Fibroblast of lung (primary cell): ENCODE results near the gene PGM3. TPM values are rescaled to one million over a fixed set of nuclear protein-coding genes. Genes with fewer than 3 reads are reported as not detected.
"Not testable (repeated sequence)": the region's sequence is repeated elsewhere in the genome, so short reads cannot be mapped to it uniquely, and the experiment has no call there.

Experiments used
- DNase-seq, 2 donors: peaks; one replicate each; pipeline versions ENCODE4 v3.0.0 to v3.0.0-alpha.2; 2010; ENCODE audit warnings: low read depth in 2 of 2
- H2AFZ ChIP-seq: 2 replicates; pipeline ENCODE4 v1.5.1; 2012; ENCODE audit warnings: low read length, control low read depth, inconsistent platforms
- H3K27ac ChIP-seq: 2 replicates; pipeline ENCODE4 v1.5.1; 2011; ENCODE audit warnings: low read length, control low read depth; ENCODE audit not compliant: insufficient read depth
- H3K27me3 ChIP-seq: 2 replicates; pipeline ENCODE4 v1.5.1; 2011; ENCODE audit warnings: mild to moderate bottlenecking, low read length; ENCODE audit not compliant: control insufficient read depth, insufficient read depth
- H3K36me3 ChIP-seq: 2 replicates; pipeline ENCODE4 v1.5.1; 2011; ENCODE audit warnings: low read length; ENCODE audit not compliant: control insufficient read depth, insufficient read depth
- H3K4me1 ChIP-seq: 2 replicates; pipeline ENCODE4 v1.5.1; 2011; ENCODE audit warnings: low read length; ENCODE audit not compliant: control insufficient read depth, insufficient read depth; ENCODE audit errors: extremely low read depth
- H3K4me2 ChIP-seq: 2 replicates; pipeline ENCODE4 v1.5.1; 2011; ENCODE audit warnings: low read length, control low read depth; ENCODE audit not compliant: insufficient read depth; ENCODE audit errors: extremely low read depth
- H3K4me3 ChIP-seq, 4 experiments: fragments of 200-600 bp in 1 of 4; sonication (generic) in 1 of 4; replicated peaks in 1 of 4; 2 replicates each; pipeline ENCODE4 v1.5.1; 2011 to 2016; ENCODE audit warnings: low read length in 4 of 4, low read depth in 3 of 4, mild to moderate bottlenecking in 3 of 4, control low read depth in 2 of 4, inconsistent platforms in 1 of 4, mixed read lengths in 1 of 4; ENCODE audit not compliant: insufficient read depth in 1 of 4; ENCODE audit errors: control extremely low read depth in 1 of 4
- H3K79me2 ChIP-seq: 2 replicates; pipeline ENCODE4 v1.5.1; 2012; ENCODE audit warnings: mild to moderate bottlenecking, low read length, inconsistent platforms; ENCODE audit not compliant: control insufficient read depth, insufficient read depth
- H3K9ac ChIP-seq: 2 replicates; pipeline ENCODE4 v1.5.1; 2011; ENCODE audit warnings: mild to moderate bottlenecking, low read length, control low read depth; ENCODE audit not compliant: insufficient read depth
- H3K9me3 ChIP-seq: 2 replicates; pipeline ENCODE4 v1.5.1; 2012; ENCODE audit warnings: low read depth, low read length; ENCODE audit not compliant: control insufficient read depth, insufficient read depth
- H4K20me1 ChIP-seq: 2 replicates; pipeline ENCODE4 v1.5.1; 2011; ENCODE audit warnings: low read length; ENCODE audit not compliant: control insufficient read depth, insufficient read depth; ENCODE audit errors: extremely low read depth
- CTCF ChIP-seq, 2 donors: IDR thresholded peaks in 1 of 2; conservative IDR thresholded peaks in 1 of 2; 1 replicate in 1 of 2; 2 replicates in 1 of 2; pipeline ENCODE4 v1.5.1; 2011 to 2012; ENCODE audit warnings: low read length in 2 of 2, control low read depth in 1 of 2, inconsistent platforms in 1 of 2, low read depth in 1 of 2, mild to moderate bottlenecking in 1 of 2
- EZH2 ChIP-seq: IDR thresholded peaks from 2 replicates; pipeline ENCODE4 v1.5.1; 2012; ENCODE audit warnings: low read length, control low read depth, mild to moderate bottlenecking; ENCODE audit errors: missing control alignments
- polyA plus RNA-seq, 2 donors: library from polyadenylated mRNA; depleted of rRNA in 1 of 2; stranded (reverse) in 1 of 2; unstranded in 1 of 2; fragments of >200 nt; gene quantifications; 2 replicates each; pipeline ENCODE4 v1.2.1, GENCODE V29; 2011 to 2012; ENCODE audit warnings: missing spikeins in 1 of 2
- total RNA-seq: library from RNA; depleted of rRNA; stranded (reverse); fragments of >200 nt; gene quantifications from 2 replicates; pipeline ENCODE4 v1.2.1, GENCODE V29; 2014

Gene PGM3
- total and polyA plus RNA-seq, 2 donors (not counting 1 experiment from before 2014, with no cell fraction given) = 69.2 to 107 TPM

- peak; percentile 15 to 31 for DNase-seq
- Histone ChIP-seq H3K79me2 (peaks cover 43% of the 10 kb centered on the region), H3K4me1 (no peaks in the 10 kb centered on the region), H3K36me3 (peaks cover 2% of the 10 kb centered on the region), H3K9ac (peak overlapping the region; percentile 92), H3K27ac (peak overlapping the region; percentile 85), H3K9me3 (no peaks in the 10 kb centered on the region), H3K27me3 (no peaks in the 10 kb centered on the region), H4K20me1 (no peaks in the 10 kb centered on the region), H2AFZ (peak overlapping the region; percentile 45), H3K4me2 (peak overlapping the region; percentile 82), H3K4me3 (peak overlapping the region; percentile 80 to 97 (median 92))
- TF ChIP-seq CTCF (conservative IDR thresholded peaks at IDR 0.05 in 1 of 2, IDR thresholded peaks at IDR 0.05 in 1 of 2; ENCODE audit: low read depth in 1 of 2, low read length in 2 of 2) = no peak
- TF ChIP-seq EZH2 = no peak
Measured at GRCh38 chr6:83192456-83192855, 609 bp downstream of the PGM3 start.

GRCh38 chr6:83191974-83192373 is 1.1 kb downstream of the PGM3 start:
- DNase-seq, H3K9me3 ChIP-seq, H3K27me3 ChIP-seq, H3K27ac ChIP-seq, H3K4me1 ChIP-seq, H3K9ac ChIP-seq, H3K36me3 ChIP-seq, H2AFZ ChIP-seq, H4K20me1 ChIP-seq: not testable (repeated sequence)
- peak overlapping the region; percentile 80 to 97 (median 92) for H3K4me3 ChIP-seq
- peaks cover 43% of the 10 kb centered on the region for H3K79me2 ChIP-seq
- peak overlapping the region; percentile 82 for H3K4me2 ChIP-seq

- peak overlapping the region in 2 of 4 experiments; percentile 3 to 30 for H3K4me3 ChIP-seq
- peak in 1 of 2 donors; percentile 53 for DNase-seq
- no peak for TF ChIP-seq EZH2
- no peak for TF ChIP-seq CTCF (conservative IDR thresholded peaks at IDR 0.05 in 1 of 2, IDR thresholded peaks at IDR 0.05 in 1 of 2; ENCODE audit: low read depth in 1 of 2, low read length in 2 of 2)
- H3K79me2 ChIP-seq = peaks cover 45% of the 10 kb centered on the region
- H3K27ac ChIP-seq = no peak overlapping the region
- no peak overlapping the region for H2AFZ ChIP-seq
- peaks cover 6% of the 10 kb centered on the region for H3K36me3 ChIP-seq
- no peak overlapping the region for H3K4me2 ChIP-seq
- no peaks in the 10 kb centered on the region for H3K4me1 ChIP-seq
- no peaks in the 10 kb centered on the region for H3K27me3 ChIP-seq
- no peak overlapping the region for H3K9ac ChIP-seq
- H4K20me1 ChIP-seq = no peaks in the 10 kb centered on the region
- H3K9me3 ChIP-seq = no peaks in the 10 kb centered on the region
Measured at GRCh38 chr6:83190626-83191025, 2.4 kb downstream of the PGM3 start.
